Activated T-helper 1 cell treated with anti-CD3 and anti-CD28 coated beads, Interleukin-12 subunit alpha, Interleukin-12 subunit beta, Interleukin-2, Interleukin-4 antibody, amounts not matched to agents 30 ng/mL and 10 ng/mL and 1 ng/mL, durations not matched to agents 14 hours and 24 hours and 36 hours (primary cell): ENCODE measurements around the gene UBE2D2. TPM values are rescaled to one million over a fixed set of nuclear protein-coding genes. Genes with fewer than 3 reads are reported as not detected.

ENCODE experiments used
- DNase-seq: peaks from one replicate; pipeline ENCODE4 v3.0.0; 2021; ENCODE audit warnings: low spot score
- H3K27ac Mint-ChIP-seq: one replicate; pipeline ENCODE4 v1.8.0; 2021; ENCODE audit warnings: mild to moderate bottlenecking, mixed read lengths
- H3K27me3 Mint-ChIP-seq: one replicate; pipeline ENCODE4 v1.8.0; 2022; ENCODE audit warnings: mild to moderate bottlenecking, moderate library complexity, mixed read lengths; ENCODE audit not compliant: insufficient read depth
- H3K36me3 Mint-ChIP-seq: one replicate; pipeline ENCODE4 v1.8.0; 2021; ENCODE audit warnings: low read depth, mixed read lengths
- H3K4me1 Mint-ChIP-seq: one replicate; pipeline ENCODE4 v1.8.0; 2021; ENCODE audit warnings: low read depth, mixed read lengths
- H3K4me3 Mint-ChIP-seq: one replicate; pipeline ENCODE4 v1.8.0; 2021; ENCODE audit warnings: mild to moderate bottlenecking, moderate library complexity, mixed read lengths
- H3K9me3 Mint-ChIP-seq: one replicate; pipeline ENCODE4 v1.8.0; 2021; ENCODE audit warnings: mixed read lengths
- intact Hi-C: fragments of 100-400 bp; cut with micrococcal nuclease; formaldehyde crosslinking; loops from one replicate; pipeline ENCODE4 v1.15.1; 2024
- total RNA-seq: library from RNA; stranded (reverse); gene quantifications from 2 replicates; pipeline ENCODE4 v1.2.3, GENCODE V29; 2022

UBE2D2 gene
- total RNA-seq, 1 donor from 2014 or later: 265 TPM

DNA sequence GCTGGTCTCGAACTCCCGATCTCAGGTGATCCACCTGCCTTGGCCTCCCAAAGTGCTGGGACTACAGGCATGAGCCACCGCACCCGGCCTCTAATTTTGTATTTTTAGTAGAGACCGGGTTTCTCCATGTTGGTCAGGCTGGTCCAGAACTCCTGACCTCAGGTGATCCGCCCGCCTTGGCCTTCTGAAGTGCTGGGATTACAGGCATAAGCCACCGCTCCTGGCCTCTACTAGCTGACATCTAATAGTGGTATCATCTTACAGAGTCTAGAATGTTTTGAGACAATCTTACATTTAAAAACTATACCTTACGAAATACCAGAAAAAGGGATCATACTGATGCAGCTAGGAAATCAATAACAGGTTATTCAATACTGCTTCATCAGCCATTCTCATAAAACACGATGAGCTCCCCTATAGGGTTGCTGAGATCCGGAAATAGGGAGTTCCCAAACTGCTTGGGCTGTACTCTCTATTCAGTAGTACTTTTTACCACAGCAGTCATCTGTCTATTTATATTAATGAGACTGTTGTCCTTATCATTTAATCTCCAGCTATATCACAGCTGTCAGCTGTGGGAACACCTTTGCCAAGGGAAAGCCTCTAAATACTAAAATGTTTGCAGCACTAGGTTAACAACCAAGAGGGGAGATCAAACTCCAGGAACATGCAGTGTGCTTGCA lies 8.1 kb upstream of the UBE2D2 start:
- H3K27me3 Mint-ChIP-seq: peaks cover 7% of the 10 kb centered on the region
- peaks cover 10% of the 10 kb centered on the region for H3K4me1 Mint-ChIP-seq
- intact Hi-C loops: no loop called here
- no peak for DNase-seq
- H3K4me3 Mint-ChIP-seq: no peak overlapping the region
- no peaks in the 10 kb centered on the region for H3K36me3 Mint-ChIP-seq
- H3K27ac Mint-ChIP-seq: no peak overlapping the region
- no peaks in the 10 kb centered on the region for H3K9me3 Mint-ChIP-seq

GRCh38 chr5:139554264-139554663 lies 6.9 kb upstream of the UBE2D2 start:
- no peaks in the 10 kb centered on the region for H3K9me3 Mint-ChIP-seq
- intact Hi-C loops: no loop called here
- peaks cover 7% of the 10 kb centered on the region for H3K27me3 Mint-ChIP-seq
- H3K4me1 Mint-ChIP-seq: peaks cover 4% of the 10 kb centered on the region
- no peak for DNase-seq
- no peak overlapping the region for H3K27ac Mint-ChIP-seq
- no peak overlapping the region for H3K4me3 Mint-ChIP-seq
- no peaks in the 10 kb centered on the region for H3K36me3 Mint-ChIP-seq

- Mint-ChIP-seq H3K9me3 (no peaks in the 10 kb centered on the region), H3K4me1 (peaks cover 12% of the 10 kb centered on the region), H3K36me3 (peaks cover 5% of the 10 kb centered on the region), H3K27ac (no peak overlapping the region), H3K27me3 (peaks cover 3% of the 10 kb centered on the region), H3K4me3 (no peak overlapping the region)
- intact Hi-C loops: no loop called here
- no peak for DNase-seq
These were observed 3.3 kb upstream of the UBE2D2 start for GRCh38 chr5:139557811-139558210.

- Mint-ChIP-seq H3K27ac (peak overlapping the region; percentile 95), H3K27me3 (no peaks in the 10 kb centered on the region), H3K9me3 (no peaks in the 10 kb centered on the region), H3K36me3 (peaks cover 21% of the 10 kb centered on the region), H3K4me1 (peaks cover 35% of the 10 kb centered on the region), H3K4me3 (peak overlapping the region; percentile 98)
- DNase-seq: peak; percentile 43
- intact Hi-C loops: loop anchor here (1.0 to 10.0 kb wide), 18 partner anchors 35 to 1207 kb away; partner anchors contain the start of genes ANKHD1, DNAJC18, ETF1 and HSPA9
These were observed 714 bp downstream of the UBE2D2 start for GRCh38 chr5:139561655-139562451.

GRCh38 chr5:139562847-139563246 lies 1.7 kb downstream of the UBE2D2 start:
- intact Hi-C loops: loop anchor here (1.0 to 10.0 kb wide), 10 partner anchors 12 to 1208 kb away; partner anchors contain the start of genes ANKHD1, ETF1, KDM3B and MATR3
- Mint-ChIP-seq H3K4me3 (peak overlapping the region; percentile 98), H3K4me1 (peaks cover 38% of the 10 kb centered on the region), H3K27ac (peak overlapping the region; percentile 95), H3K36me3 (peaks cover 25% of the 10 kb centered on the region), H3K9me3 (no peaks in the 10 kb centered on the region), H3K27me3 (no peaks in the 10 kb centered on the region)
- no peak for DNase-seq

DNA sequence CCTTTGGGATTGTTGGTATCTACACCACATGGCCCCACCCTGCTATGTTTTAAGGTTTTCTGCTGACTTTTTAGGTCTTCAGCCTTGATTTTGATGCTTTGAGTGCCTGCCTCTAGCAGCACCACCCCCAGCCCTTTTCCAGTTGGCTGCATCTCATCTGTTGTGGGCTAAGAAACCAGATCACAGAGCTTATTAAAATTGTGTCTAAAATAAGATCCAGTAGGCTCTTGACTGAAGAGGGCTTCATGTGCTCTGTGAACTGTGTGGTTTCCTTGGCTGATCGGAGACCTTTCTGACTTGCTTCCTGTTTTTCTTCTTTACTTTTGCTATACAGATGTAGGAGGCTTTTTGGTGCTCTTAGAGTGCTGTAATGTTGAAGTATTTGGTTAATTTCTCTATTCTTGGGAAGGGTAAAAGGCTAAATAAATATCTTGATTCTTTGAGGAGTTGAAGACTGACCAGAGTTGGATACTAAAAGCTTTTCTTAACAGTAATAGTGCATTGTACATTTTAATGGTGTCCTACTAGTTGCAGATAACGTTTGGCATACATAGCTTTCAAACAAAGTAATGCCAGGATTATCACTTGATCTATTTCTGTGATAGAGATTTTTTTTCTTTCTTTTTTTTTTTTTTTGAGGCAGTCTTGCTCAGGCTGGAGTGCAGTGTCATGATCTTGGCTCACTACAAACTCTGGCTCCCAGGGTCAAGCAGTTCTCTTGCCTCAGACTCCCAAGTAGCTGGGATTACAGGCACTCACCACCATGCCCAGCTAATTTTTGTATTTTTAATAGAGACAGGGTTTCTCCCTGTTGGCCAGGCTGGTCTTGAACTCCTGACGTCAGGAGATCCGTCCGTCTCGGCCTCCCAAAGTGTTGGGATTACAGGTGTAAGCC lies 4.5 kb downstream of the UBE2D2 start:
- Mint-ChIP-seq H3K4me3 (peak overlapping the region; percentile 77), H3K36me3 (peaks cover 35% of the 10 kb centered on the region), H3K27me3 (no peaks in the 10 kb centered on the region), H3K27ac (peak overlapping the region; percentile 83), H3K9me3 (no peaks in the 10 kb centered on the region), H3K4me1 (peaks cover 49% of the 10 kb centered on the region)
- DNase-seq: peak; percentile 39
- intact Hi-C loops: loop anchor here (10.0 kb wide), 3 partner anchors 839 to 1211 kb away; partner anchors contain the start of genes ANKHD1, ETF1 and KDM3B

GRCh38 chr5:139566611-139567010 lies 5.5 kb downstream of the UBE2D2 start:
- no peaks in the 10 kb centered on the region for H3K9me3 Mint-ChIP-seq

DNA sequence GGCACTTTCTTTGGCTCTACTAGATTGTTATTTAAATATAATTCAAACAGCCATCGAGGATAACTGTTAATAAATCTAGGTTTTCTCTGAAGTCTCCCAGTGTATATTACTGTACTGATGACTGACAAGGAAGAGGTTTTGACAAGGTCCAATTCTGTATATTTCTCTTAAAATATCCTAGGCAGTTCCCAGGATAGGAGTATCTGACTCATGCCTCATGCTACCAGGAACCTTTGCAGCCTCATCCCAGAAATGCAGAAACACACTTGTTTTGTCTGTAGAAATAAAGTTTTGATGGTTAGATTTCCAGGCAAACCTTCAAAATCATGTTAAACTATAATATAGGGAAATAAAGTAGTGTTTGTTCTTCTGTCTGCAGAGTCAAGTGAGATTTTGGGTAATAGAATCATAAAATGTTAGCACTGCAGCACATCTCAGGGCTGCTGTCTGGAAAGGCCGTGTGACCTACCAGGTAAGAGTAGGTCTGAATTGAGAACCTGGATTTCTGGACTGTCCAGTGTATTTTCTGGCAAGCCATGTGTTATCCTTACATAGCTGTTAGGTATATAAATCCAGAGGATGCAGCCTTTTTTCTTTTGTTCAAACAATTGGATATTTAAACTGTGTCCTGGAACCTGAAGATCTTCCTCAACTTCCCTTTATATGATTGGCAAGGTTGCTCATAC lies 8.3 kb downstream of the UBE2D2 start:
- Mint-ChIP-seq H3K9me3 (no peaks in the 10 kb centered on the region), H3K36me3 (peaks cover 29% of the 10 kb centered on the region)
- intact Hi-C loops: loop anchor here (10.0 kb wide), 3 partner anchors 835 to 1215 kb away; partner anchors contain the start of genes ANKHD1, ETF1 and KDM3B

More at GRCh38 chr5:139566611-139567010, 5.5 kb downstream of the UBE2D2 start:
- Mint-ChIP-seq H3K27me3 (no peaks in the 10 kb centered on the region), H3K4me1 (peaks cover 56% of the 10 kb centered on the region), H3K27ac (peak overlapping the region; percentile 41), H3K4me3 (no peak overlapping the region), H3K36me3 (peaks cover 35% of the 10 kb centered on the region)
- no peak for DNase-seq
- intact Hi-C loops: loop anchor here (10.0 kb wide), 3 partner anchors 838 to 1212 kb away; partner anchors contain the start of genes ANKHD1, ETF1 and KDM3B

DNA sequence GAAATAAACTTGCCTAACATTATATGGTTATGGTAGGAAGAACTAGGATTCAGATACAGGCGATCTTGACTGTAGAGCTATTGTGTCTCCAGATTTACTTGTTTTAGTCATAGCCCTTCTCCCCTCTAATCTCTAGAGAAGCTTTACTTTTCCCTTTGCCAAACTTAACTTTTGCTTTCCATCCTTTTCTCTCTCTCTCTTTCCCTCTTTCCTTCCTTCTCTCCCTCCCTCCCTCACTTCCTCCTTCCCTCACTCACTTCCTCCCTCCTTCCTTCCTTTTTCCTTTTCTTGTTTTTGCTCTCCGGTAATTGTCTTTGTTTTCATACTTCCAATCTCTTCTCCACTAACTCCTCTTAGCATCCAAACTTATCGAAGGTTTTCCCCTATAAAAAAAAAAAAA lies 10.4 kb downstream of the UBE2D2 start:
- peaks cover 61% of the 10 kb centered on the region for H3K4me1 Mint-ChIP-seq
- no peak for DNase-seq
- H3K9me3 Mint-ChIP-seq: no peaks in the 10 kb centered on the region
- no peak overlapping the region for H3K4me3 Mint-ChIP-seq
- intact Hi-C loops: no loop called here
- peak overlapping the region; percentile 36 for H3K27ac Mint-ChIP-seq
- peaks cover 22% of the 10 kb centered on the region for H3K36me3 Mint-ChIP-seq
- no peaks in the 10 kb centered on the region for H3K27me3 Mint-ChIP-seq

More for the DNA sequence above, 8.3 kb downstream of the UBE2D2 start:
- Mint-ChIP-seq H3K27ac (peak overlapping the region; percentile 40), H3K27me3 (no peaks in the 10 kb centered on the region), H3K4me1 (peaks cover 58% of the 10 kb centered on the region), H3K4me3 (no peak overlapping the region)
- no peak for DNase-seq

DNA sequence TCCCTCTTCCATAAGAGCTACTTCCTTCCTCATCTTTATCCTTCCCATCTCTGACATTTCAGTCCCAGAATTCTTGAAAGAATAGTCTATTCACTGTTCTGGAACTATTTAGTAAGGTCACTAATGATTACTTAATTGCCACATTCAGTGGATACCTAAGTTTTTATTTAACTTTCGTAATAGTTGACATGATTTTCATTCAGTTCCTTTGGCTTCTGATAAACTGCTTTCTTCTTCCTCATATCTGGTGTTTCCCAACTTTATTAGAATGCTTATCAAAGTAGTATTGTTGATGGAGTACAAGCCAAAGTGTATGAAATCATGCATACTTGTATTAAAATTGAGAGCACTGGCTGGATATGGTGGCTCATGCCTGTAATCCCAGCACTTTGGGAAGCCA lies 10.8 kb downstream of the UBE2D2 start:
- intact Hi-C loops: no loop called here
- H3K4me3 Mint-ChIP-seq: no peak overlapping the region
- no peaks in the 10 kb centered on the region for H3K9me3 Mint-ChIP-seq
- DNase-seq: no peak
- H3K27me3 Mint-ChIP-seq: no peaks in the 10 kb centered on the region
- peaks cover 20% of the 10 kb centered on the region for H3K36me3 Mint-ChIP-seq
- H3K27ac Mint-ChIP-seq: peak overlapping the region; percentile 36
- H3K4me1 Mint-ChIP-seq: peaks cover 62% of the 10 kb centered on the region

GRCh38 chr5:139574641-139575312 lies 13.6 kb downstream of the UBE2D2 start:
- Mint-ChIP-seq H3K9me3 (no peaks in the 10 kb centered on the region), H3K4me1 (peaks cover 64% of the 10 kb centered on the region), H3K27ac (no peak overlapping the region), H3K27me3 (no peaks in the 10 kb centered on the region), H3K36me3 (peaks cover 14% of the 10 kb centered on the region), H3K4me3 (no peak overlapping the region)
- no peak for DNase-seq
- intact Hi-C loops: loop anchor here (1.0 to 5.0 kb wide), 7 partner anchors 11 to 152 kb away; partner anchors contain the start of gene DNAJC18
